BLaER1 (cell line): Measurements from ENCODE around the gene ARHGAP11A.
A peak's percentile ranks its signal among the peaks of the same experiment; 100 is the strongest.

Experiments
- H3K27ac ChIP-seq: shearing (Covaris generic); formaldehyde crosslinking; 2 replicates; pipeline ENCODE4 v1.8.1; 2022
- H3K27me3 ChIP-seq: shearing (Covaris generic); formaldehyde crosslinking; 2 replicates; pipeline ENCODE4 v1.8.1; 2022
- H3K36me3 ChIP-seq: shearing (Covaris generic); formaldehyde crosslinking; 2 replicates; pipeline ENCODE4 v1.8.1; 2022
- H3K4me1 ChIP-seq: shearing (Covaris generic); formaldehyde crosslinking; 2 replicates; pipeline ENCODE4 v1.8.1; 2022
- H3K4me2 ChIP-seq: shearing (Covaris generic); formaldehyde crosslinking; 2 replicates; pipeline ENCODE4 v1.8.1; 2022
- H3K4me3 ChIP-seq: shearing (Covaris generic); formaldehyde crosslinking; 2 replicates; pipeline ENCODE4 v1.8.1; 2022
- H3K9ac ChIP-seq: shearing (Covaris generic); formaldehyde crosslinking; 2 replicates; pipeline ENCODE4 v1.8.1; 2022
- H3K9me3 ChIP-seq: shearing (Covaris generic); formaldehyde crosslinking; 2 replicates; pipeline ENCODE4 v1.8.1; 2022
- H4K20me1 ChIP-seq: shearing (Covaris generic); formaldehyde crosslinking; 2 replicates; pipeline ENCODE4 v1.8.1; 2022
- Cebpa-rat ChIP-seq: shearing (Covaris generic); IDR thresholded peaks from 2 replicates; pipeline ENCODE4 v1.8.1; 2022

Gene ARHGAP11A

GRCh38 chr15:32656091-32656490, 40.8 kb downstream of the ARHGAP11A start:
- H3K9ac ChIP-seq: no peak overlapping the region
- no peak for TF ChIP-seq Cebpa-rat
- H3K9me3 ChIP-seq: no peaks in the 10 kb centered on the region
- H3K4me3 ChIP-seq: no peak overlapping the region
- H3K36me3 ChIP-seq: peaks cover 64% of the 10 kb centered on the region
- peak overlapping the region; percentile 9; the same call in 1 of the 2 replicates for H3K4me2 ChIP-seq
- H4K20me1 ChIP-seq: no peaks in the 10 kb centered on the region
- no peak overlapping the region for H3K27ac ChIP-seq
- H3K27me3 ChIP-seq: no peaks in the 10 kb centered on the region
- H3K4me1 ChIP-seq: peaks cover 36% of the 10 kb centered on the region

- Histone ChIP-seq H3K4me1 (peaks cover 36% of the 10 kb centered on the region), H3K4me3 (no peak overlapping the region), H4K20me1 (no peaks in the 10 kb centered on the region), H3K27ac (no peak overlapping the region), H3K4me2 (no peak overlapping the region), H3K36me3 (peaks cover 64% of the 10 kb centered on the region), H3K9me3 (no peaks in the 10 kb centered on the region), H3K9ac (no peak overlapping the region), H3K27me3 (no peaks in the 10 kb centered on the region)
- no peak for TF ChIP-seq Cebpa-rat
Measured at GRCh38 chr15:32656496-32656895, 41.2 kb downstream of the ARHGAP11A start.

GRCh38 chr15:32657198-32657883, 42.0 kb downstream of the ARHGAP11A start:
- H3K4me2 ChIP-seq: no peak overlapping the region
- no peak for TF ChIP-seq Cebpa-rat
- no peak overlapping the region for H3K4me3 ChIP-seq
- peaks cover 36% of the 10 kb centered on the region for H3K4me1 ChIP-seq
- no peaks in the 10 kb centered on the region for H3K27me3 ChIP-seq
- H4K20me1 ChIP-seq: no peaks in the 10 kb centered on the region
- H3K27ac ChIP-seq: no peak overlapping the region
- H3K9me3 ChIP-seq: no peaks in the 10 kb centered on the region
- no peak overlapping the region for H3K9ac ChIP-seq
- H3K36me3 ChIP-seq: peaks cover 61% of the 10 kb centered on the region

GRCh38 chr15:32657941-32658340, 42.6 kb downstream of the ARHGAP11A start:
- Histone ChIP-seq H3K27ac (no peak overlapping the region), H3K9me3 (no peaks in the 10 kb centered on the region), H3K4me1 (peaks cover 36% of the 10 kb centered on the region), H3K4me3 (no peak overlapping the region), H3K36me3 (peaks cover 57% of the 10 kb centered on the region), H3K4me2 (no peak overlapping the region), H3K9ac (no peak overlapping the region), H4K20me1 (no peaks in the 10 kb centered on the region), H3K27me3 (no peaks in the 10 kb centered on the region)
- TF ChIP-seq Cebpa-rat: no peak

GRCh38 chr15:32659340-32660155, 44.2 kb downstream of the ARHGAP11A start:
- peaks cover 41% of the 10 kb centered on the region for H3K36me3 ChIP-seq
- H3K9me3 ChIP-seq: no peaks in the 10 kb centered on the region
- peak overlapping the region; percentile 27; the same call in 1 of the 2 replicates for H3K27ac ChIP-seq

GRCh38 chr15:32663671-32664070, 48.4 kb downstream of the ARHGAP11A start:
- H3K27ac ChIP-seq: no peak overlapping the region
- H3K36me3 ChIP-seq: peaks cover 23% of the 10 kb centered on the region

More at GRCh38 chr15:32659340-32660155, 44.2 kb downstream of the ARHGAP11A start:
- peak overlapping the region; percentile 49 for H3K4me2 ChIP-seq
- H3K9ac ChIP-seq: peak overlapping the region; percentile 9; the same call in 1 of the 2 replicates
- H3K4me1 ChIP-seq: peaks cover 36% of the 10 kb centered on the region
- no peak for TF ChIP-seq Cebpa-rat
- H3K4me3 ChIP-seq: no peak overlapping the region
- H3K27me3 ChIP-seq: no peaks in the 10 kb centered on the region
- no peaks in the 10 kb centered on the region for H4K20me1 ChIP-seq

GRCh38 chr15:32664796-32665195, 49.5 kb downstream of the ARHGAP11A start:
- H3K27ac ChIP-seq: no peak overlapping the region
- H3K4me2 ChIP-seq: no peak overlapping the region
- no peak overlapping the region for H3K4me3 ChIP-seq
- no peaks in the 10 kb centered on the region for H4K20me1 ChIP-seq
- peaks cover 22% of the 10 kb centered on the region for H3K36me3 ChIP-seq
- no peak for TF ChIP-seq Cebpa-rat
- peaks cover 17% of the 10 kb centered on the region for H3K4me1 ChIP-seq
- no peaks in the 10 kb centered on the region for H3K27me3 ChIP-seq
- no peaks in the 10 kb centered on the region for H3K9me3 ChIP-seq
- H3K9ac ChIP-seq: no peak overlapping the region

More at GRCh38 chr15:32663671-32664070, 48.4 kb downstream of the ARHGAP11A start:
- no peak for TF ChIP-seq Cebpa-rat
- Histone ChIP-seq H3K27me3 (no peaks in the 10 kb centered on the region), H3K4me1 (peaks cover 17% of the 10 kb centered on the region), H3K9me3 (no peaks in the 10 kb centered on the region), H4K20me1 (no peaks in the 10 kb centered on the region), H3K4me2 (no peak overlapping the region), H3K4me3 (no peak overlapping the region), H3K9ac (no peak overlapping the region)

GRCh38 chr15:32667321-32667720, 52.0 kb downstream of the ARHGAP11A start:
- no peaks in the 10 kb centered on the region for H3K27me3 ChIP-seq
- H3K4me3 ChIP-seq: no peak overlapping the region
- peaks cover 37% of the 10 kb centered on the region for H3K4me1 ChIP-seq
- H3K36me3 ChIP-seq: peaks cover 18% of the 10 kb centered on the region
- no peaks in the 10 kb centered on the region for H3K9me3 ChIP-seq
- TF ChIP-seq Cebpa-rat: no peak
- no peak overlapping the region for H3K27ac ChIP-seq
- H3K4me2 ChIP-seq: no peak overlapping the region
- H3K9ac ChIP-seq: no peak overlapping the region
- no peaks in the 10 kb centered on the region for H4K20me1 ChIP-seq

- Histone ChIP-seq H3K27ac (no peak overlapping the region), H3K9ac (no peak overlapping the region), H3K4me1 (peaks cover 49% of the 10 kb centered on the region), H3K36me3 (peaks cover 18% of the 10 kb centered on the region), H3K4me3 (no peak overlapping the region), H3K9me3 (no peaks in the 10 kb centered on the region), H3K4me2 (peak overlapping the region; percentile 96; the same call in 1 of the 2 replicates), H4K20me1 (no peaks in the 10 kb centered on the region), H3K27me3 (no peaks in the 10 kb centered on the region)
- no peak for TF ChIP-seq Cebpa-rat
Measured at GRCh38 chr15:32668942-32669341, 53.6 kb downstream of the ARHGAP11A start.
